ENCODE data around the gene OR7G1. TPM values are rescaled to one million over a fixed set of nuclear protein-coding genes. Genes with fewer than 3 reads are reported as not detected.

Gene OR7G1
- total and polyA plus RNA-seq, 10 of the 15 experiments (the other 5 are each of a cell fraction or from before 2014, with no cell fraction given): not detected

DNA sequence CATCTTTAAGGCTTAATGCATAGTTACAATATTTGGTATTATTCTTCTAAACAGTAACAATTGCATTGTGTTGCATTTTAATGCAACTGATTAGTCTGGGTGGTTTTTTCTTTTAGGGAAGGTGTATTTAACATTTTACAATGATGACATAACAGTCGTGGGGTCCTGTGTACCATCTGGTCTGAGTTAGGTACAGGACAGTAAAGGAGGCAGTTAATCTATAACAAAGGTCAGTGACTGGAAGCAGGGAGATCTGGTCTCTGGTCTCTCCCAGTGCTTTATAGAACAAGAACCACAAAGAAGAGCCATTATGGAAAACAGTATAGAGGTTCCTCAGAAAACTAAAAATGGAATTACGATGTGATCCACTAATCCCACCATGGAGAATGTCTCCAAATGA, 5.6 kb downstream of the OR7G1 start:
- no peak for ATAC-seq
- Histone ChIP-seq H3K4me3 (no peak overlapping the region), H3K9ac (ENCODE audit: control insufficient read depth, insufficient read depth, low read length) (no peak overlapping the region), H3K4me2 (ENCODE audit: control insufficient read depth, insufficient read depth) (no peak overlapping the region), H3K79me2 (ENCODE audit: control insufficient read depth, insufficient read depth, low read length) (no peaks in the 10 kb centered on the region), H3K9me3 (replicated peaks; ENCODE audit: control insufficient read depth, insufficient read depth, low read length) (no peaks in the 10 kb centered on the region), H3K27ac (ENCODE audit: control insufficient read depth, insufficient read depth) (no peak overlapping the region), H3K36me3 (ENCODE audit: control insufficient read depth in 2 of 2, insufficient read depth in 2 of 2, low read length in 1 of 2) (no peaks in the 10 kb centered on the region), H3K4me1 (ENCODE audit: control insufficient read depth, insufficient read depth, low read length) (no peaks in the 10 kb centered on the region), H3K27me3 (replicated peaks in 1 of 2; ENCODE audit: control insufficient read depth in 2 of 2, insufficient read depth in 2 of 2, low read length in 1 of 2) (no peaks in the 10 kb centered on the region), H4K20me1 (ENCODE audit: control insufficient read depth, insufficient read depth) (no peaks in the 10 kb centered on the region), H2AFZ (ENCODE audit: control insufficient read depth, low read depth, low read length) (no peak overlapping the region)
- BruUV-seq (replicated peaks): no TSS peak
- ChIA-PET SMC1A (ENCODE audit: uncharacterized antibody, unreplicated experiment) (no interaction called here), POLR2A (no interaction called here), CTCF (no interaction called here), RAD21 (ENCODE audit: unreplicated experiment) (no interaction called here)
- intact Hi-C loops (cut with micrococcal nuclease; ENCODE audit: unreplicated experiment): no loop called here
- no peak for FAIRE-seq
- 0% methylated on average over 2 of the region's 2 CpGs for WGBS (ENCODE audit: insufficient coverage, insufficient replicate concordance, low lambda C conversion rate, missing lambda C conversion rate)
- DNase-seq (ENCODE audit: low read depth, low spot score): no peak
- in situ Hi-C loops (cut with MboI): no loop called here
- TF ChIP-seq SRF (IDR thresholded peaks at IDR 0.05; ENCODE audit: low read depth in 2 of 2, low read length in 2 of 2) (no peak), EP300 (IDR thresholded peaks at IDR 0.05; ENCODE audit: borderline replicate concordance in 1 of 2, control insufficient read depth in 1 of 2, low read depth in 2 of 2, low read length in 2 of 2) (no peak), KDM1A (IDR thresholded peaks at IDR 0.05; ENCODE audit: borderline replicate concordance) (no peak), SREBF1 (IDR thresholded peaks at IDR 0.05; ENCODE audit: low read length) (no peak), MYC (IDR thresholded peaks at IDR 0.05; ENCODE audit: insufficient read depth, insufficient read length, insufficient replicate concordance, low read length, severe bottlenecking) (no peak), ZNF687 (IDR thresholded peaks at IDR 0.05) (no peak), ZBED1 (IDR thresholded peaks at IDR 0.05; ENCODE audit: borderline replicate concordance) (no peak), GATAD2B (conservative IDR thresholded peaks at IDR 0.05; ENCODE audit: low read depth) (no peak), TAF1 (IDR thresholded peaks at IDR 0.05; ENCODE audit: borderline replicate concordance, low read depth, low read length) (no peak), TCF3 (IDR thresholded peaks at IDR 0.05; ENCODE audit: borderline replicate concordance, insufficient read depth, low read depth, low read length) (no peak), MTA3 (IDR thresholded peaks at IDR 0.05; ENCODE audit: borderline replicate concordance, low read length) (no peak), TCF12 (IDR thresholded peaks at IDR 0.05; ENCODE audit: low read depth, low read length) (no peak), JUND (IDR thresholded peaks at IDR 0.05; ENCODE audit: low read depth, low read length) (no peak), PBX3 (IDR thresholded peaks at IDR 0.05; ENCODE audit: insufficient replicate concordance, low read depth, low read length) (no peak)
- TF ChIP-seq, protein P1, sequence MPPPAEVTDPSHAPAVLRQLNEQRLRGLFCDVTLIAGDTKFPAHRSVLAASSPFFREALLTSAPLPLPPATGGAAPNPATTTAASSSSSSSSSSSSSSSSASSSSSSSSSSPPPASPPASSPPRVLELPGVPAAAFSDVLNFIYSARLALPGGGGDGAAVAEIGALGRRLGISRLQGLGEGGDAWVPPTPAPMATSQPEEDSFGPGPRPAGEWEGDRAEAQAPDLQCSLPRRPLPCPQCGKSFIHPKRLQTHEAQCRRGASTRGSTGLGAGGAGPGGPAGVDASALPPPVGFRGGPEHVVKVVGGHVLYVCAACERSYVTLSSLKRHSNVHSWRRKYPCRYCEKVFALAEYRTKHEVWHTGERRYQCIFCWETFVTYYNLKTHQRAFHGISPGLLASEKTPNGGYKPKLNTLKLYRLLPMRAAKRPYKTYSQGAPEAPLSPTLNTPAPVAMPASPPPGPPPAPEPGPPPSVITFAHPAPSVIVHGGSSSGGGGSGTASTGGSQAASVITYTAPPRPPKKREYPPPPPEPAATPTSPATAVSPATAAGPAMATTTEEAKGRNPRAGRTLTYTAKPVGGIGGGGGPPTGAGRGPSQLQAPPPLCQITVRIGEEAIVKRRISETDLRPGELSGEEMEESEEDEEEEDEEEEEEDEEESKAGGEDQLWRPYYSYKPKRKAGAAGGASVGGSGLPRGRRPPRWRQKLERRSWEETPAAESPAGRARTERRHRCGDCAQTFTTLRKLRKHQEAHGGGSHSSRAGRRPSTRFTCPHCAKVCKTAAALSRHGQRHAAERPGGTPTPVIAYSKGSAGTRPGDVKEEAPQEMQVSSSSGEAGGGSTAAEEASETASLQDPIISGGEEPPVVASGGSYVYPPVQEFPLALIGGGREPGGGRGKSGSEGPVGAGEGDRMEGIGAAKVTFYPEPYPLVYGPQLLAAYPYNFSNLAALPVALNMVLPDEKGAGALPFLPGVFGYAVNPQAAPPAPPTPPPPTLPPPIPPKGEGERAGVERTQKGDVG (CRISPR knock-in tag; IDR thresholded peaks at IDR 0.05): no peak
